ENCODE data around the gene LRP1-AS. TPM values are rescaled to one million over a fixed set of nuclear protein-coding genes. Genes with fewer than 3 reads are reported as not detected.

LRP1-AS gene
- total and polyA plus RNA-seq, 10 of the 15 experiments (the other 5 are each of a cell fraction or from before 2014, with no cell fraction given) = not detected

GRCh38 chr12:57176139-57176477, 28.7 kb upstream of the LRP1-AS start (continued):
- TF ChIP-seq, protein P1, sequence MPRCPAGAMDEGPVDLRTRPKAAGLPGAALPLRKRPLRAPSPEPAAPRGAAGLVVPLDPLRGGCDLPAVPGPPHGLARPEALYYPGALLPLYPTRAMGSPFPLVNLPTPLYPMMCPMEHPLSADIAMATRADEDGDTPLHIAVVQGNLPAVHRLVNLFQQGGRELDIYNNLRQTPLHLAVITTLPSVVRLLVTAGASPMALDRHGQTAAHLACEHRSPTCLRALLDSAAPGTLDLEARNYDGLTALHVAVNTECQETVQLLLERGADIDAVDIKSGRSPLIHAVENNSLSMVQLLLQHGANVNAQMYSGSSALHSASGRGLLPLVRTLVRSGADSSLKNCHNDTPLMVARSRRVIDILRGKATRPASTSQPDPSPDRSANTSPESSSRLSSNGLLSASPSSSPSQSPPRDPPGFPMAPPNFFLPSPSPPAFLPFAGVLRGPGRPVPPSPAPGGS (IDR thresholded peaks at IDR 0.05; ENCODE audit: borderline replicate concordance, insufficient read depth, low read depth, low read length, poor library complexity, severe bottlenecking) = no peak
- TF ChIP-seq LARP7 (IDR thresholded peaks at IDR 0.05) = no peak
- TF ChIP-seq IKZF2 (IDR thresholded peaks at IDR 0.05) = no peak
- no peak for TF ChIP-seq CHD1 (IDR thresholded peaks at IDR 0.05; ENCODE audit: low read depth, low read length)
- TF ChIP-seq HCFC1 (IDR thresholded peaks at IDR 0.05; ENCODE audit: low read length) = no peak
- no peak for TF ChIP-seq JUND (IDR thresholded peaks at IDR 0.05; ENCODE audit: low read depth, low read length)
- no peak for TF ChIP-seq GABPA (IDR thresholded peaks at IDR 0.05; ENCODE audit: low read depth)
- no peak for TF ChIP-seq TCF3 (IDR thresholded peaks at IDR 0.05; ENCODE audit: borderline replicate concordance, insufficient read depth, low read depth, low read length)

- 70% methylated on average over 29 of the region's 29 CpGs for WGBS (ENCODE audit: insufficient coverage, insufficient replicate concordance, low lambda C conversion rate, missing lambda C conversion rate)
- BruUV-seq (replicated peaks) = no TSS peak
- H3K9me3 ChIP-seq (replicated peaks; ENCODE audit: control insufficient read depth, insufficient read depth, low read length) = no peaks in the 10 kb centered on the region
- ATAC-seq = peak; percentile 60
- in situ Hi-C loops (cut with MboI) (loop anchor here (5.0 kb wide), 1 partner anchor 418 kb away; no protein-coding TSS in a partner anchor), intact Hi-C loops (cut with micrococcal nuclease; ENCODE audit: unreplicated experiment) (no loop called here)
- no peaks in the 10 kb centered on the region for H3K79me2 ChIP-seq (ENCODE audit: control insufficient read depth, insufficient read depth, low read length)
- no peak overlapping the region for H3K4me3 ChIP-seq
- POLR2A ChIA-PET = no interaction called here
- no peaks in the 10 kb centered on the region for H3K36me3 ChIP-seq (ENCODE audit: control insufficient read depth in 2 of 2, insufficient read depth in 2 of 2, low read length in 1 of 2)
- no peak for DNase-seq (ENCODE audit: low read depth, low spot score)
- TF ChIP-seq RAD21 (IDR thresholded peaks at IDR 0.05; ENCODE audit: insufficient read depth, low read depth, low read length) = peak; percentile 27; the same call in 1 of the 2 replicates
- no peak for TF ChIP-seq MEF2B (IDR thresholded peaks at IDR 0.05; ENCODE audit: partially characterized antibody, poor library complexity, severe bottlenecking)
- no peak for TF ChIP-seq EGR1 (IDR thresholded peaks at IDR 0.05; ENCODE audit: borderline replicate concordance in 1 of 2, low read depth in 2 of 2, low read length in 2 of 2)
- no peak for TF ChIP-seq ELK1 (IDR thresholded peaks at IDR 0.05; ENCODE audit: low read depth, low read length)
- no peak for TF ChIP-seq POLR2AphosphoS5 (IDR thresholded peaks at IDR 0.05; ENCODE audit: low read length)
- TF ChIP-seq CTCF (IDR thresholded peaks at IDR 0.05 in 2 of 3, conservative IDR thresholded peaks at IDR 0.05 in 1 of 3; ENCODE audit: control insufficient read depth in 2 of 3, extremely low read depth in 1 of 3, insufficient read depth in 1 of 3, low read depth in 3 of 3, low read length in 3 of 3) = peak; percentile 53 to 78 (median 54)
- TF ChIP-seq ZNF217 (IDR thresholded peaks at IDR 0.05) = no peak
- TF ChIP-seq SREBF2 (IDR thresholded peaks at IDR 0.05; ENCODE audit: low read length) = no peak
- no peaks in the 10 kb centered on the region for H3K4me1 ChIP-seq (ENCODE audit: control insufficient read depth, insufficient read depth, low read length)
- RAD21 ChIA-PET (ENCODE audit: unreplicated experiment) = interaction anchor here (1.8 to 3.4 kb wide), 2 partner anchors 52 to 106 kb away, joined by 6 to 13 read pairs; no protein-coding TSS in a partner anchor
- no peak for FAIRE-seq
- no peak overlapping the region for H2AFZ ChIP-seq (ENCODE audit: control insufficient read depth, low read depth, low read length)
- H3K9ac ChIP-seq (ENCODE audit: control insufficient read depth, insufficient read depth, low read length) = no peak overlapping the region
- H3K4me2 ChIP-seq (ENCODE audit: control insufficient read depth, insufficient read depth) = no peak overlapping the region
- no peaks in the 10 kb centered on the region; the same call in 1 of the 2 replicates for H4K20me1 ChIP-seq (ENCODE audit: control insufficient read depth, insufficient read depth)
- CTCF ChIA-PET = interaction anchor here (0.6 to 5.4 kb wide), 16 partner anchors 11 to 432 kb away, joined by 3 to 66 read pairs (median 4); partner anchors contain the start of genes LRP1 and STAT6
- no peaks in the 10 kb centered on the region; a peak in 1 of 4 replicates for H3K27me3 ChIP-seq (replicated peaks in 1 of 2; ENCODE audit: control insufficient read depth in 2 of 2, insufficient read depth in 2 of 2, low read length in 1 of 2)
- no peak overlapping the region for H3K27ac ChIP-seq (ENCODE audit: control insufficient read depth, insufficient read depth)
- SMC1A ChIA-PET (ENCODE audit: uncharacterized antibody, unreplicated experiment) = interaction anchor here (0.9 to 1.8 kb wide), 4 partner anchors 12 to 103 kb away, joined by 3 to 7 read pairs (median 3); partner anchors contain the start of gene STAT6
Measured at GRCh38 chr12:57175428-57176138, 28.2 kb upstream of the LRP1-AS start.

Data from GM12878 (cell line).